HepG2 (cell line): ENCODE results near the gene TF. TPM values are rescaled to one million over a fixed set of nuclear protein-coding genes. Genes with fewer than 3 reads are reported as not detected.
A peak's percentile ranks its signal among the peaks of the same experiment; 100 is the strongest.

Experiments used
- ARID5B ChIP-seq: IDR thresholded peaks from 2 replicates; pipeline ENCODE4 v1.4.0; 2020; ENCODE audit warnings: mild to moderate bottlenecking, missing genetic modification reagents
- FOSL1 ChIP-seq: sonication (generic); formaldehyde crosslinking; IDR thresholded peaks from 2 replicates; pipeline ENCODE4 v1.9.0; 2021; ENCODE audit warnings: missing genetic modification reagents, borderline replicate concordance
- KAT7 ChIP-seq: IDR thresholded peaks from 2 replicates; pipeline ENCODE4 v1.6.1; 2018; ENCODE audit warnings: borderline replicate concordance, missing compliant biosample characterization
- KLF12 ChIP-seq: sonication (generic); formaldehyde crosslinking; IDR thresholded peaks from 2 replicates; pipeline ENCODE4 v1.4.0; 2020; ENCODE audit warnings: missing genetic modification reagents, borderline replicate concordance
- KLF16 ChIP-seq, 2 experiments: sonication (generic) in 1 of 2; formaldehyde crosslinking in 1 of 2; IDR thresholded peaks; 2 replicates each; pipeline versions ENCODE4 v1.6.1 to v1.8.0; 2016 to 2023; ENCODE audit warnings: missing genetic modification reagents in 2 of 2, missing compliant biosample characterization in 1 of 2
- NR2F2 ChIP-seq: IDR thresholded peaks from 2 replicates; pipeline ENCODE4 v1.6.1; 2012; ENCODE audit warnings: low read depth, inconsistent platforms, borderline replicate concordance
- ONECUT2 ChIP-seq: sonication (generic); formaldehyde crosslinking; IDR thresholded peaks from 2 replicates; pipeline ENCODE4 v1.4.0; 2020; ENCODE audit warnings: missing genetic modification reagents
- PHF20 ChIP-seq: sonication (generic); formaldehyde crosslinking; IDR thresholded peaks from 2 replicates; pipeline ENCODE4 v1.5.0; 2020; ENCODE audit warnings: mild to moderate bottlenecking, missing genetic modification reagents
- POGK ChIP-seq: sonication (generic); formaldehyde crosslinking; conservative IDR thresholded peaks from 2 replicates; pipeline ENCODE4 v1.8.0; 2022; ENCODE audit warnings: mild to moderate bottlenecking, moderate library complexity, missing genetic modification reagents
- RELA ChIP-seq: sonication (generic); formaldehyde crosslinking; IDR thresholded peaks from 2 replicates; pipeline ENCODE4 v1.4.0; 2020; ENCODE audit warnings: missing genetic modification reagents
- SALL1 ChIP-seq: sonication (generic); formaldehyde crosslinking; IDR thresholded peaks from 2 replicates; pipeline ENCODE4 v1.8.0; 2022; ENCODE audit warnings: mild to moderate bottlenecking, missing genetic modification reagents
- SIX4 ChIP-seq: sonication (generic); formaldehyde crosslinking; IDR thresholded peaks from 2 replicates; pipeline ENCODE4 v1.4.0; 2020; ENCODE audit warnings: missing genetic modification reagents
- SMAD3 ChIP-seq: sonication (generic); formaldehyde crosslinking; IDR thresholded peaks from 2 replicates; pipeline ENCODE4 v1.4.0; 2020; ENCODE audit warnings: missing genetic modification reagents
- SNAI1 ChIP-seq: sonication (generic); formaldehyde crosslinking; IDR thresholded peaks from 2 replicates; pipeline ENCODE4 v1.5.0; 2020; ENCODE audit warnings: mild to moderate bottlenecking, missing genetic modification reagents, borderline replicate concordance
- TRAFD1 ChIP-seq: sonication (generic); formaldehyde crosslinking; IDR thresholded peaks from 2 replicates; pipeline ENCODE4 v1.5.1; 2020; ENCODE audit warnings: missing genetic modification reagents, mild to moderate bottlenecking, borderline replicate concordance
- ZBTB1 ChIP-seq: sonication (generic); formaldehyde crosslinking; IDR thresholded peaks from 2 replicates; pipeline ENCODE4 v1.4.0; 2020; ENCODE audit warnings: missing genetic modification reagents, borderline replicate concordance
- ZBTB33 ChIP-seq: sonication (generic); formaldehyde crosslinking; IDR thresholded peaks from 2 replicates; pipeline ENCODE4 v1.4.0; 2020; ENCODE audit warnings: missing genetic modification reagents
- ZNF317 ChIP-seq: sonication (generic); formaldehyde crosslinking; IDR thresholded peaks from 2 replicates; pipeline ENCODE4 v1.5.0; 2020; ENCODE audit warnings: mild to moderate bottlenecking, missing genetic modification reagents
- ZNF337 ChIP-seq: sonication (generic); formaldehyde crosslinking; IDR thresholded peaks from 2 replicates; pipeline ENCODE4 v1.5.1; 2020; ENCODE audit warnings: missing genetic modification reagents, low read depth, mild to moderate bottlenecking, borderline replicate concordance
- ZNF563 ChIP-seq: sonication (generic); formaldehyde crosslinking; IDR thresholded peaks from 2 replicates; pipeline ENCODE4 v1.8.0; 2022; ENCODE audit warnings: mild to moderate bottlenecking, moderate library complexity, missing genetic modification reagents
- polyA plus RNA-seq, 8 experiments: library from polyadenylated mRNA; depleted of rRNA in 3 of 8; stranded (reverse) in 7 of 8; unstranded in 1 of 8; fragments of >200 nt; fragmentation: Illumina TruSeq in 4 of 8; extraction: Trizol in 4 of 8; gene quantifications; 2 replicates each; pipeline versions ENCODE4 v1.2.1 to v1.2.3, GENCODE V29; 2011 to 2016; ENCODE audit warnings: low read depth in 4 of 8, missing spikeins in 1 of 8, mixed read lengths in 1 of 8; ENCODE audit not compliant: insufficient read depth in 1 of 8
- total RNA-seq, 5 experiments: library from RNA; depleted of rRNA; stranded (reverse); fragments of >200 nt; fragmentation: Illumina TruSeq; extraction: Trizol; gene quantifications; 2 replicates each; pipeline ENCODE4 v1.2.3, GENCODE V29; 2016; ENCODE audit warnings: low read depth in 1 of 5

TF gene
- total and polyA plus RNA-seq, 2 of the 13 experiments (the other 11 are each of a cell fraction or from before 2014, with no cell fraction given), result 10,074 to 11,821 TPM

- TF ChIP-seq POGK (CRISPR knock-in tag) (peak; percentile 87), KLF16 (CRISPR knock-in tag; IDR thresholded peaks at IDR 0.05) (peak in 1 of 2 experiments; percentile 96; a peak in 2 of 4 replicates), PHF20 (no peak), SNAI1 (no peak; the same call in 1 of the 2 replicates), ZNF563 (CRISPR knock-in tag) (no peak), ZNF317 (peak; percentile 25; the same call in 1 of the 2 replicates), KLF12 (peak; percentile 66), SIX4 (peak; percentile 96), KAT7 (CRISPR knock-in tag) (peak; percentile 80; the same call in 1 of the 2 replicates), RELA (0 out of 2 replicates have a peak, but pooled peaks have one; percentile 26), ONECUT2 (CRISPR knock-in tag) (peak; percentile 73), TRAFD1 (CRISPR knock-in tag) (no peak), ZBTB1 (no peak), SALL1 (CRISPR knock-in tag) (peak; percentile 98), ZNF337 (CRISPR knock-in tag) (no peak; the same call in 1 of the 2 replicates), FOSL1 (CRISPR knock-in tag) (no peak), ZBTB33 (CRISPR knock-in tag) (peak; percentile 56), NR2F2 (peak; percentile 93), SMAD3 (CRISPR knock-in tag) (peak; percentile 94), ARID5B (CRISPR knock-in tag) (peak; percentile 99)
Measured at GRCh38 chr3:133742351-133743091, 3.7 kb upstream of the TF start (continued).
